Gastrocnemius medialis (tissue), 4 donors: ENCODE data around the gene IFFO2.

ENCODE experiments used
- POLR2A ChIP-seq, 2 donors: fragments of 450-650 bp; IDR thresholded peaks; one replicate each; pipeline ENCODE4 v1.6.1; 2017; ENCODE audit warnings: antibody characterized with exemption in 2 of 2, mild to moderate bottlenecking in 2 of 2, moderate library complexity in 2 of 2
- TF ChIP-seq, protein P1 (sequence below), 5 experiments: fragments of 450-650 bp in 3 of 5; fragments of 200-600 bp in 2 of 5; sonication (generic) in 2 of 5; IDR thresholded peaks in 4 of 5; conservative IDR thresholded peaks in 1 of 5; 1 replicate in 4 of 5; 2 replicates in 1 of 5; pipeline ENCODE4 v1.5.1; 2016 to 2019; ENCODE audit warnings: antibody characterized with exemption in 5 of 5, mild to moderate bottlenecking in 3 of 5, moderate library complexity in 3 of 5

DNA sequence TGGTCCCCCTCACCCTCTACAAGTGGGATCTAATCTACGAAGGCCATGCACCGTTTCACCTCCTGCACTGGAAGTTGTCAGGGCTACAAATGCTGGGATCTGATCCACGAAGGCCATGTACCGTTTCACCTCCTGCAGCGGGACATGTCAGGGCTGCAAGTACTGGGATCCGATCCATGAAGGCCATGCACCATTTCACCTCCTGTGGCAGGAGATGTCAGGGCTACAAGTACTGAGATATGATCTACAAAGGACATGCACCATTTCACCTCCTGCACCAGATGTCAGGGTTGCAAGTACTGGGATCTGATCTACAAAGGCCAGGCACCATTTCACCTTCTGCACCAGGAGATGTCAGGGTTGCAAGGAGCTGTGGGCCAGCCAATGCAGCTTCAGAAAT, 61.2 kb downstream of the IFFO2 start:
- TF ChIP-seq, protein P1, sequence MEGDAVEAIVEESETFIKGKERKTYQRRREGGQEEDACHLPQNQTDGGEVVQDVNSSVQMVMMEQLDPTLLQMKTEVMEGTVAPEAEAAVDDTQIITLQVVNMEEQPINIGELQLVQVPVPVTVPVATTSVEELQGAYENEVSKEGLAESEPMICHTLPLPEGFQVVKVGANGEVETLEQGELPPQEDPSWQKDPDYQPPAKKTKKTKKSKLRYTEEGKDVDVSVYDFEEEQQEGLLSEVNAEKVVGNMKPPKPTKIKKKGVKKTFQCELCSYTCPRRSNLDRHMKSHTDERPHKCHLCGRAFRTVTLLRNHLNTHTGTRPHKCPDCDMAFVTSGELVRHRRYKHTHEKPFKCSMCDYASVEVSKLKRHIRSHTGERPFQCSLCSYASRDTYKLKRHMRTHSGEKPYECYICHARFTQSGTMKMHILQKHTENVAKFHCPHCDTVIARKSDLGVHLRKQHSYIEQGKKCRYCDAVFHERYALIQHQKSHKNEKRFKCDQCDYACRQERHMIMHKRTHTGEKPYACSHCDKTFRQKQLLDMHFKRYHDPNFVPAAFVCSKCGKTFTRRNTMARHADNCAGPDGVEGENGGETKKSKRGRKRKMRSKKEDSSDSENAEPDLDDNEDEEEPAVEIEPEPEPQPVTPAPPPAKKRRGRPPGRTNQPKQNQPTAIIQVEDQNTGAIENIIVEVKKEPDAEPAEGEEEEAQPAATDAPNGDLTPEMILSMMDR (IDR thresholded peaks at IDR 0.05 in 4 of 5, conservative IDR thresholded peaks at IDR 0.05 in 1 of 5) = no peak
- no peak for TF ChIP-seq POLR2A (IDR thresholded peaks at IDR 0.05)
